Natural killer cell treated with Interleukin-12 subunit alpha and Interleukin-12 subunit beta and Interleukin-15 and Interleukin-18, amount 100 ng/mL, for 72 hours (primary cell): Measurements from ENCODE around the gene DDX39A. TPM values are rescaled to one million over a fixed set of nuclear protein-coding genes. Genes with fewer than 3 reads are reported as not detected.
"Not testable (repeated sequence)": the region's sequence is repeated elsewhere in the genome, so short reads cannot be mapped to it uniquely, and the experiment has no call there.

Experiments used
- ATAC-seq, 2 donors: fragments of 150-1000 bp; cut with Tn5 transposase in 1 of 2; sonication (Bioruptor Pico), chemical (Tn5 transposase) in 1 of 2; 2 replicates each; pipeline ENCODE4 v1.10.0; 2021
- DNase-seq: peaks from one replicate; pipeline ENCODE4 v3.0.0; 2022; ENCODE audit warnings: low spot score
- H3K27ac Mint-ChIP-seq, 2 donors: 1 replicate in 1 of 2; 2 replicates in 1 of 2; pipeline ENCODE4 v1.8.0; 2022; ENCODE audit warnings: mixed read lengths in 2 of 2, mild to moderate bottlenecking in 1 of 2, moderate library complexity in 1 of 2
- H3K27me3 Mint-ChIP-seq, 2 donors: 1 replicate in 1 of 2; 2 replicates in 1 of 2; pipeline ENCODE4 v1.8.0; 2022; ENCODE audit warnings: mixed read lengths in 2 of 2
- H3K36me3 Mint-ChIP-seq: one replicate; pipeline ENCODE4 v1.8.0; 2022; ENCODE audit warnings: mixed read lengths
- H3K4me1 Mint-ChIP-seq, 2 donors: 1 replicate in 1 of 2; 2 replicates in 1 of 2; pipeline ENCODE4 v1.8.0; 2022; ENCODE audit warnings: low read depth in 2 of 2, mixed read lengths in 2 of 2, mild to moderate bottlenecking in 1 of 2
- H3K4me3 Mint-ChIP-seq: one replicate; pipeline ENCODE4 v1.8.0; 2022; ENCODE audit warnings: mixed read lengths
- H3K9me3 Mint-ChIP-seq: 2 replicates; pipeline ENCODE4 v1.8.0; 2022; ENCODE audit warnings: mixed read lengths
- total RNA-seq, 2 donors: library from RNA; stranded (reverse); gene quantifications; one replicate each; pipeline ENCODE4 v1.2.3, GENCODE V29; 2022

DDX39A gene
- total RNA-seq, 2 donors from 2014 or later = 225 to 449 TPM

- ATAC-seq = no peak
- peak overlapping the region; percentile 47 to 70 for H3K27ac Mint-ChIP-seq
- H3K36me3 Mint-ChIP-seq = no peaks in the 10 kb centered on the region
- no peaks in the 10 kb centered on the region for H3K9me3 Mint-ChIP-seq
- H3K27me3 Mint-ChIP-seq = no peaks in the 10 kb centered on the region
- H3K4me3 Mint-ChIP-seq = peak overlapping the region; percentile 25
- peak; percentile 25 for DNase-seq
- H3K4me1 Mint-ChIP-seq = peaks cover 35 to 42% of the 10 kb centered on the region in 2 donors
Measured at GRCh38 chr19:14377883-14378328, 41.2 kb downstream of the DDX39A start.

- Mint-ChIP-seq H3K36me3 (no peaks in the 10 kb centered on the region), H3K27ac (peak overlapping the region; percentile 93), H3K27me3 (no peaks in the 10 kb centered on the region), H3K9me3 (no peaks in the 10 kb centered on the region), H3K4me1 (peaks cover 46 to 49% of the 10 kb centered on the region in 2 donors), H3K4me3 (peak overlapping the region; percentile 70)
- ATAC-seq (peak; percentile 11 to 43), DNase-seq (no peak)
Measured at GRCh38 chr19:14375582-14376291, 43.4 kb downstream of the DDX39A start.

GRCh38 chr19:14375055-14375581 lies 44.0 kb downstream of the DDX39A start:
- H3K27ac Mint-ChIP-seq = peak overlapping the region; percentile 93
- H3K36me3 Mint-ChIP-seq = no peaks in the 10 kb centered on the region
- peaks cover 44 to 45% of the 10 kb centered on the region in 2 donors for H3K4me1 Mint-ChIP-seq
- ATAC-seq = peak; percentile 86 to 91
- no peaks in the 10 kb centered on the region for H3K9me3 Mint-ChIP-seq
- H3K4me3 Mint-ChIP-seq = peak overlapping the region; percentile 70
- H3K27me3 Mint-ChIP-seq = no peaks in the 10 kb centered on the region
- DNase-seq = peak; percentile 85

GRCh38 chr19:14374313-14374712 lies 44.8 kb downstream of the DDX39A start:
- peak overlapping the region; percentile 93 for H3K27ac Mint-ChIP-seq
- H3K27me3 Mint-ChIP-seq, H3K36me3 Mint-ChIP-seq, ATAC-seq, DNase-seq, H3K9me3 Mint-ChIP-seq: not testable (repeated sequence)
- H3K4me1 Mint-ChIP-seq = peaks cover 50% of the 10 kb centered on the region in 2 donors
- H3K4me3 Mint-ChIP-seq = peak overlapping the region; percentile 70

- peak overlapping the region; percentile 94 to 100 for H3K27ac Mint-ChIP-seq
- not testable (repeated sequence) for H3K9me3 Mint-ChIP-seq, ATAC-seq, DNase-seq, H3K27me3 Mint-ChIP-seq, H3K36me3 Mint-ChIP-seq
- peaks cover 49 to 51% of the 10 kb centered on the region in 2 donors for H3K4me1 Mint-ChIP-seq
- peak overlapping the region; percentile 65 for H3K4me3 Mint-ChIP-seq
Measured at GRCh38 chr19:14372384-14373077, 46.6 kb downstream of the DDX39A start.

GRCh38 chr19:14371301-14371821 lies 47.8 kb downstream of the DDX39A start:
- Mint-ChIP-seq H3K36me3 (no peaks in the 10 kb centered on the region), H3K4me3 (peak overlapping the region; percentile 80), H3K27me3 (no peaks in the 10 kb centered on the region), H3K9me3 (no peaks in the 10 kb centered on the region), H3K27ac (peak overlapping the region; percentile 94 to 100), H3K4me1 (peaks cover 57 to 59% of the 10 kb centered on the region in 2 donors)
- DNase-seq (no peak), ATAC-seq (no peak)

- no peak for ATAC-seq
- H3K4me1 Mint-ChIP-seq = peaks cover 59 to 60% of the 10 kb centered on the region in 2 donors
- peak overlapping the region; percentile 96 for H3K4me3 Mint-ChIP-seq
- DNase-seq = no peak
- peak overlapping the region; percentile 94 to 100 for H3K27ac Mint-ChIP-seq
- H3K36me3 Mint-ChIP-seq = no peaks in the 10 kb centered on the region
- H3K9me3 Mint-ChIP-seq = no peaks in the 10 kb centered on the region
- H3K27me3 Mint-ChIP-seq = no peaks in the 10 kb centered on the region
Measured at GRCh38 chr19:14370940-14371280, 48.2 kb downstream of the DDX39A start.

- peak; percentile 31 to 55 for ATAC-seq
- Mint-ChIP-seq H3K9me3 (no peaks in the 10 kb centered on the region), H3K27me3 (no peaks in the 10 kb centered on the region), H3K4me3 (peak overlapping the region; percentile 96), H3K4me1 (peaks cover 55 to 57% of the 10 kb centered on the region in 2 donors), H3K36me3 (no peaks in the 10 kb centered on the region), H3K27ac (peak overlapping the region; percentile 94 to 100)
- DNase-seq = peak; percentile 73
Measured at GRCh38 chr19:14370169-14370939, 48.8 kb downstream of the DDX39A start.

GRCh38 chr19:14369399-14370168 lies 49.6 kb downstream of the DDX39A start:
- ATAC-seq (peak; percentile 87 to 88), DNase-seq (peak; percentile 94)
- no peaks in the 10 kb centered on the region for H3K27me3 Mint-ChIP-seq
- H3K4me3 Mint-ChIP-seq = peak overlapping the region; percentile 96
- peak overlapping the region; percentile 94 to 100 for H3K27ac Mint-ChIP-seq
- no peaks in the 10 kb centered on the region for H3K9me3 Mint-ChIP-seq
- H3K36me3 Mint-ChIP-seq = no peaks in the 10 kb centered on the region
- peaks cover 51 to 56% of the 10 kb centered on the region in 2 donors for H3K4me1 Mint-ChIP-seq

GRCh38 chr19:14368011-14368513 lies 51.1 kb downstream of the DDX39A start:
- peak overlapping the region; percentile 75 for H3K4me3 Mint-ChIP-seq
- H3K4me1 Mint-ChIP-seq = peaks cover 55 to 58% of the 10 kb centered on the region in 2 donors
- no peak for DNase-seq
- H3K9me3 Mint-ChIP-seq = no peaks in the 10 kb centered on the region
- H3K27ac Mint-ChIP-seq = peak overlapping the region; percentile 94 to 100
- no peaks in the 10 kb centered on the region for H3K36me3 Mint-ChIP-seq
- H3K27me3 Mint-ChIP-seq = no peaks in the 10 kb centered on the region
- peak; percentile 63 to 68 for ATAC-seq

GRCh38 chr19:14367016-14367415 lies 52.1 kb downstream of the DDX39A start:
- DNase-seq (no peak), ATAC-seq (no peak)
- Mint-ChIP-seq H3K4me3 (peak overlapping the region; percentile 75), H3K36me3 (no peaks in the 10 kb centered on the region), H3K4me1 (peaks cover 59 to 61% of the 10 kb centered on the region in 2 donors), H3K27me3 (no peaks in the 10 kb centered on the region), H3K27ac (peak overlapping the region; percentile 94 to 100), H3K9me3 (no peaks in the 10 kb centered on the region)

- peaks cover 61 to 62% of the 10 kb centered on the region in 2 donors for H3K4me1 Mint-ChIP-seq
- peak in 1 of 2 donors; percentile 31 for ATAC-seq
- no peaks in the 10 kb centered on the region for H3K27me3 Mint-ChIP-seq
- peak overlapping the region; percentile 60 for H3K4me3 Mint-ChIP-seq
- peak; percentile 73 for DNase-seq
- no peaks in the 10 kb centered on the region for H3K9me3 Mint-ChIP-seq
- peak overlapping the region; percentile 94 to 100 for H3K27ac Mint-ChIP-seq
- no peaks in the 10 kb centered on the region for H3K36me3 Mint-ChIP-seq
Measured at GRCh38 chr19:14366529-14366928, 52.6 kb downstream of the DDX39A start.
